ENCODE data around the gene USP53.

DNA sequence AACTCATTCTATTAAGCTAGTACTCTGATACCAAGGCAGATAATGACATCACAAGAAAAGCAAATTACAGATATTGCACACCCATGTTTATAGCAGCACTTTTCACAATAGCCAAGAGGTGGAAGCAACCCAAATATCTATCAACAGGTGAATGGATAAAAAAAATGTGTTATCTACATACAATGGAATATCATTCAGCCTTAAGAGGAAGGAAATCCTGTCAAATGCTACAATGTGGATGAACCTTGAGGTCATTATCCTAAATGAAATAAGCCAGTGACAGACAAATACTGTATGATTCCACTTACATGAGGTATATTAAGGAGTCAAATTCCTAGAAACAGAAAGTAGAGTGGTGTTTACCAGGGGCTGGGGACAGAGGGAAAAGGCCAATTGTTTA lies 95.1 kb downstream of the USP53 start:
- TF ChIP-seq, protein P1, sequence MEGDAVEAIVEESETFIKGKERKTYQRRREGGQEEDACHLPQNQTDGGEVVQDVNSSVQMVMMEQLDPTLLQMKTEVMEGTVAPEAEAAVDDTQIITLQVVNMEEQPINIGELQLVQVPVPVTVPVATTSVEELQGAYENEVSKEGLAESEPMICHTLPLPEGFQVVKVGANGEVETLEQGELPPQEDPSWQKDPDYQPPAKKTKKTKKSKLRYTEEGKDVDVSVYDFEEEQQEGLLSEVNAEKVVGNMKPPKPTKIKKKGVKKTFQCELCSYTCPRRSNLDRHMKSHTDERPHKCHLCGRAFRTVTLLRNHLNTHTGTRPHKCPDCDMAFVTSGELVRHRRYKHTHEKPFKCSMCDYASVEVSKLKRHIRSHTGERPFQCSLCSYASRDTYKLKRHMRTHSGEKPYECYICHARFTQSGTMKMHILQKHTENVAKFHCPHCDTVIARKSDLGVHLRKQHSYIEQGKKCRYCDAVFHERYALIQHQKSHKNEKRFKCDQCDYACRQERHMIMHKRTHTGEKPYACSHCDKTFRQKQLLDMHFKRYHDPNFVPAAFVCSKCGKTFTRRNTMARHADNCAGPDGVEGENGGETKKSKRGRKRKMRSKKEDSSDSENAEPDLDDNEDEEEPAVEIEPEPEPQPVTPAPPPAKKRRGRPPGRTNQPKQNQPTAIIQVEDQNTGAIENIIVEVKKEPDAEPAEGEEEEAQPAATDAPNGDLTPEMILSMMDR (conservative IDR thresholded peaks at IDR 0.05; ENCODE audit: low read depth in 2 of 2), result no peak
- TF ChIP-seq POLR2AphosphoS5 (IDR thresholded peaks at IDR 0.05; ENCODE audit: low read depth) (no peak), EZH2 (IDR thresholded peaks at IDR 0.05; ENCODE audit: low read depth, unreplicated experiment) (no peak)

All from GM23338 (cell line).